ENCODE measurements around the gene APOF.
A peak's percentile ranks its signal among the peaks of the same experiment; 100 is the strongest.

- TF ChIP-seq CTCF (IDR thresholded peaks at IDR 0.05 in 4 of 5, conservative IDR thresholded peaks at IDR 0.05 in 1 of 5): peak; percentile 30 to 46 (median 43)
- peak; percentile 88 to 89 for TF ChIP-seq POLR2A (IDR thresholded peaks at IDR 0.05)
Observed at GRCh38 chr12:56333679-56334489, 28.8 kb downstream of the APOF start, which contains the start of gene PAN2.

All from gastrocnemius medialis (tissue), 4 donors.